Spleen (tissue), 11 donors: Measurements from ENCODE around the gene GDPD5. TPM values are rescaled to one million over a fixed set of nuclear protein-coding genes. Genes with fewer than 3 reads are reported as not detected.
A peak's percentile ranks its signal among the peaks of the same experiment; 100 is the strongest.

Source experiments
- DNase-seq: peaks from one replicate; pipeline ENCODE4 v3.0.0-alpha.2; 2020
- H3K27ac ChIP-seq, 8 donors: fragments of 200-600 bp; sonication (generic) in 7 of 8; 1 replicate in 4 of 8; 2 replicates in 4 of 8; pipeline versions ENCODE4 v1.5.0 to v1.8.0; 2016 to 2021; ENCODE audit warnings: inconsistent platforms in 4 of 8, mild to moderate bottlenecking in 4 of 8, moderate library complexity in 1 of 8
- H3K27me3 ChIP-seq, 7 donors: fragments of 200-600 bp; sonication (generic) in 6 of 7; replicated peaks in 1 of 7; 1 replicate in 4 of 7; 2 replicates in 3 of 7; pipeline versions ENCODE4 v1.5.0 to v1.8.0; 2016 to 2021; ENCODE audit warnings: inconsistent platforms in 3 of 7, mild to moderate bottlenecking in 1 of 7
- H3K36me3 ChIP-seq, 6 donors: fragments of 200-600 bp; sonication (generic) in 5 of 6; 1 replicate in 4 of 6; 2 replicates in 2 of 6; pipeline versions ENCODE4 v1.5.0 to v1.8.0; 2016 to 2021; ENCODE audit warnings: inconsistent platforms in 2 of 6
- H3K4me1 ChIP-seq, 6 donors: fragments of 200-600 bp; sonication (generic) in 5 of 6; 1 replicate in 3 of 6; 2 replicates in 3 of 6; pipeline versions ENCODE4 v1.5.0 to v1.8.0; 2016 to 2021; ENCODE audit warnings: inconsistent platforms in 3 of 6
- H3K4me3 ChIP-seq, 8 donors: fragments of 200-600 bp; sonication (generic) in 7 of 8; 1 replicate in 4 of 8; 2 replicates in 4 of 8; pipeline versions ENCODE4 v1.5.0 to v1.8.0; 2016 to 2021; ENCODE audit warnings: inconsistent platforms in 4 of 8, mild to moderate bottlenecking in 4 of 8, moderate library complexity in 2 of 8
- H3K9me3 ChIP-seq, 8 donors: fragments of 200-600 bp; sonication (generic) in 7 of 8; 1 replicate in 4 of 8; 2 replicates in 4 of 8; pipeline versions ENCODE4 v1.5.0 to v1.8.0; 2016 to 2021; ENCODE audit warnings: inconsistent platforms in 4 of 8
- CTCF ChIP-seq, 11 experiments: fragments of 200-600 bp in 7 of 11; fragments of 450-650 bp in 4 of 11; sonication (generic) in 4 of 11; IDR thresholded peaks in 8 of 11; conservative IDR thresholded peaks in 3 of 11; 1 replicate in 7 of 11; 2 replicates in 4 of 11; pipeline versions ENCODE4 v1.4.0 to v1.8.0; 2016 to 2021; ENCODE audit warnings: antibody characterized with exemption in 11 of 11, inconsistent platforms in 4 of 11, mild to moderate bottlenecking in 1 of 11
- POLR2A ChIP-seq, 3 donors: fragments of 450-650 bp; IDR thresholded peaks; one replicate each; pipeline ENCODE4 v1.5.1; 2017; ENCODE audit warnings: antibody characterized with exemption in 3 of 3, mild to moderate bottlenecking in 1 of 3
- POLR2AphosphoS5 ChIP-seq, 3 donors: sonication (generic); formaldehyde crosslinking; IDR thresholded peaks; one replicate each; pipeline ENCODE4 v1.5.1; 2017; ENCODE audit warnings: antibody characterized with exemption in 3 of 3
- WGBS, 5 donors: extraction: QIAGEN DNeasy Blood & Tissue Kit in 3 of 5; methylation state at CpG; one replicate each; pipeline versions ENCODE4 v1.1.5 to v1.1.7; 2013 to 2018; 5-methylcytosine and 5-hydroxymethylcytosine counted together
- intact Hi-C: fragments of 100-400 bp; cut with DNase I; formaldehyde crosslinking; loops from one replicate; pipeline ENCODE4 v1.15.0; 2023; ENCODE audit warnings: low total_unique reads
- polyA plus RNA-seq, 3 donors: library from polyadenylated mRNA; stranded (reverse); fragments of 200-250 nt; gene quantifications; one replicate each; pipeline ENCODE4 v1.2.1, GENCODE V29; 2013
- total RNA-seq, 7 donors: library from RNA; depleted of rRNA in 3 of 7; stranded (reverse); fragments of >200 nt in 3 of 7; fragmentation: NEBNext Ultra II Directional in 4 of 7; extraction: Animal tissue kit (Norgen Biotek cat#: 25700) in 4 of 7; gene quantifications; one replicate each; pipeline versions ENCODE4 v1.1.0 to v1.2.1, GENCODE V29; 2016 to 2021
- donor health status: healthy with polysubstance abuse.
- donor health status: DM: no; HTN: no; CAD: no; lungs with moderate emphysema.
- donor health status: DM: no; HTN: no; CAD: no.
- donor health status: Bipolar disorder and iron deficiency.
- donor health status: healthy.
- donor health status: DM: no; HTN: no; CAD: no.
- donor health status: DM: yes; HTN: yes; CAD: no.

The GDPD5 gene
- total and polyA plus RNA-seq, 10 donors, result 44.6 to 273 (median 146) TPM

DNA sequence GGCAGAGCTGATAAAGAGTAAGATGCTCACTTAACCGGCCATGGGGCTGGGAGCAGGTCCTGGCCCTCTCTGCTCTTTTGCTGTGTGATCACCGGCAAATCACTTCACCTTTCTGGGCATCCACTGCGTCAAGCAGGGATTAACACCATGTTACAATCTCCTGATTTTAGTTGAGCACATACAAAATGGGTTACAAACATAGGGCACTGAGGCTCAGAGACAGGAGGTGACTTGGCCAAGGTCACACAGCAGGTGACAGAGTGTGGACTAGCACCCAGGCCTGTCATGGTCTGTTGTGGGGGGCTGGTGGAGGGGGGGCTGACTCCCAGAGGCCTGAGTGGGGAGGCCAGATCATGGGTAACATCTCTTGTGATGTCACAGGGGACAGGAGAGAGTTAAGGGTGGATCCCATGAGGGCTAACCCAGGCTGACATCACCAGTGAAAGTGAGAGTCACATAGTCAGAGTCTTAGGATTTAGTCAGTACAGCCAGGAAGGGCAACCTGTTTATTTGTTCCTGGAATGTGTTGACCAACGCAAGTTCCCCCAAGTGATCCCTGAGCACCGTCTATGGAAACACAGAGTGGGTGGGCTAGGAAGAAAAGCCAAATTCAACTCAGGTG, 27.8 kb downstream of the GDPD5 start:
- no peaks in the 10 kb centered on the region for H3K36me3 ChIP-seq
- no peaks in the 10 kb centered on the region for H3K27me3 ChIP-seq
- DNase-seq, result no peak
- intact Hi-C loops, result no loop called here
- TF ChIP-seq POLR2A (IDR thresholded peaks at IDR 0.05), result no peak
- TF ChIP-seq POLR2AphosphoS5 (IDR thresholded peaks at IDR 0.05), result no peak
- no peak for TF ChIP-seq CTCF (IDR thresholded peaks at IDR 0.05 in 8 of 11, conservative IDR thresholded peaks at IDR 0.05 in 3 of 11)
- peaks cover 0 to 54% (median 8%) of the 10 kb centered on the region in 6 donors for H3K4me1 ChIP-seq
- no peak overlapping the region for H3K4me3 ChIP-seq
- no peaks in the 10 kb centered on the region for H3K9me3 ChIP-seq
- peak overlapping the region in 2 of 8 donors; percentile 9 to 24 for H3K27ac ChIP-seq
- 68 to 84% (median 82%) methylated on average over 4 to 5 of the region's 5 CpGs for WGBS, 5 donors

DNA sequence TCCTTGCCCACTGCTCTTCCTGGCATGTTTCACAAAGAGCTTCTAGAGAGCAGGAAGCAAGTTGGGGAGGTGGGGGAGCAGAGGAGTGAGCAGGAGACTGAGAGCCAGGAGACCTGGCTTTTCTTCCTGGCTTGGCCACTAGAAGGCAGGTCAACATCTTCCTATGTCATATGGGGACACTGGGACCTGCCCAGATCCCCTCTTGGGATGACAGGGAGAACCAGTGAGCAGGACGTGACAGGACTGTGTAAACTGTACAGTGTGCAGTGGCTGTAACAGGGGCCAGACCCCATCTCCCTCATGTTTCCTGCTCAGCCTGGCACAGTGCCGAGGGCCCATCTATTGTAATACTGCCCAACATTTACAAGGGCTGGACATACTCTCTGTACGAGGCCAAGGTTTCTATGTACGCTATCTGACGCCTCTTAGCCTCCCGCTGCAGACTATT, 29.4 kb downstream of the GDPD5 start:
- no peaks in the 10 kb centered on the region for H3K36me3 ChIP-seq
- 70 to 82% (median 81%) methylated on average over 6 of the region's 6 CpGs for WGBS, 5 donors
- no peaks in the 10 kb centered on the region for H3K27me3 ChIP-seq
- H3K27ac ChIP-seq, result peak overlapping the region in 3 of 8 donors; percentile 0 to 33 (median 13)
- TF ChIP-seq CTCF (IDR thresholded peaks at IDR 0.05 in 8 of 11, conservative IDR thresholded peaks at IDR 0.05 in 3 of 11), result no peak
- no peak for TF ChIP-seq POLR2AphosphoS5 (IDR thresholded peaks at IDR 0.05)
- TF ChIP-seq POLR2A (IDR thresholded peaks at IDR 0.05), result no peak
- no peak for DNase-seq
- H3K4me1 ChIP-seq, result peaks cover 8 to 67% (median 18%) of the 10 kb centered on the region in 6 donors
- no peak overlapping the region for H3K4me3 ChIP-seq
- no peaks in the 10 kb centered on the region for H3K9me3 ChIP-seq
- intact Hi-C loops, result no loop called here

DNA sequence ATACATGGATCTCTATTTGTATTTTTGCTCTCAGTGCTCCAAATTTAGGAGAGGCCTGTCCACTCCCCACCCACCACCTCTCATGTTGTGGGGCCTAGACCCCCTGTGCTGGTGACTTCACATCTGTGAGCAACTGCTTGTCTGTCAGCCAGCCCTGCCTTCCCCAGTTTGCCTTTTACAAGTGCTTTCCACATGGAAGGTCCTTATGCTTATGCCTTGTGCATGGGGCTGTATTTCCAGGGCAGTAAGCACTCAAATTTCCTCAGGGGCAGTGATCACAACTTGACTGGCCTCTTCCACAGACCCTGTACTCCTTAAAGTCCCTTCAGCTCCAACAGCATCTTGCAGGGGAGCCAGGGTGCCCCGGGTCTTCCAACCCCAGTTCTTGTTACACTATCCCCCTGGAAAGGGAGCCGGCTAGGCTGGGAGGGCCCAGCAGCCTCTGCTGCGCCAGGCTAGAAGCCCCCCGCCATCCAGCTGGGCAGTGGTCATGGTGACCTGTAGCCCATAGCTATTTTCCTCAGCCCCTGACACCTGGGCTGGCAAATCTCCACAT, 29.9 kb downstream of the GDPD5 start:
- DNase-seq, result no peak
- H3K27me3 ChIP-seq, result no peaks in the 10 kb centered on the region
- peak overlapping the region in 3 of 8 donors; percentile 0 to 33 (median 13) for H3K27ac ChIP-seq
- 80 to 87% (median 86%) methylated on average over 4 of the region's 4 CpGs for WGBS, 5 donors
- TF ChIP-seq CTCF (IDR thresholded peaks at IDR 0.05 in 8 of 11, conservative IDR thresholded peaks at IDR 0.05 in 3 of 11), result no peak
- no peak for TF ChIP-seq POLR2A (IDR thresholded peaks at IDR 0.05)
- no peak for TF ChIP-seq POLR2AphosphoS5 (IDR thresholded peaks at IDR 0.05)
- peaks cover 9 to 63% (median 18%) of the 10 kb centered on the region in 6 donors for H3K4me1 ChIP-seq
- H3K4me3 ChIP-seq, result no peak overlapping the region
- intact Hi-C loops, result no loop called here
- H3K36me3 ChIP-seq, result no peaks in the 10 kb centered on the region
- no peaks in the 10 kb centered on the region for H3K9me3 ChIP-seq

DNA sequence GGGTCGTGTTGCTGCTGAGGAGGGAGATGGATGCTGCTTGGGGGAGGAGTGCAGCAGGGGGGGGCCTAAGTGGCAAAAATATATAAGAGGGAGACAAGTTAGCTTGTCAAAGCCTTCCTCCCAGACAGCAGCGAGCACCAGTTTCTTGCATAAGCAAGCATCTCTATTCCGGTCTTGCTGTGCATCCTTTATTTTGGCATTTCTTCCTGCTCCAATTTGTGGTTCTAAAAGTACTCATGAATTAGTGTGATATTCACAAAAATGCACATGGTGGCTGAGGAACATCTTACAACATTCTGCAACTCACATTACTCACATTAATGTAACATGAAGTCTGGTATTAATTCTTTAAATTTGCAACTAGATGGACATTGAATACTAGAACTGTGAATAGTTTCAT, 32.1 kb downstream of the GDPD5 start:
- TF ChIP-seq POLR2A (IDR thresholded peaks at IDR 0.05), result no peak
- no peak for TF ChIP-seq CTCF (IDR thresholded peaks at IDR 0.05 in 8 of 11, conservative IDR thresholded peaks at IDR 0.05 in 3 of 11)
- TF ChIP-seq POLR2AphosphoS5 (IDR thresholded peaks at IDR 0.05), result no peak
- intact Hi-C loops, result no loop called here

More for the DNA sequence above, 32.1 kb downstream of the GDPD5 start:
- Histone ChIP-seq H3K4me1 (peaks cover 9 to 42% (median 11%) of the 10 kb centered on the region in 6 donors), H3K27me3 (no peaks in the 10 kb centered on the region), H3K36me3 (peaks cover 0 to 4% (median 0%) of the 10 kb centered on the region in 6 donors), H3K9me3 (no peaks in the 10 kb centered on the region), H3K4me3 (no peak overlapping the region), H3K27ac (no peak overlapping the region)
- DNase-seq, result no peak
- 82 to 90% (median 84%) methylated on average over 3 of the region's 3 CpGs for WGBS, 5 donors
